Neural cell (in vitro differentiated cells): Measurements from ENCODE around the gene ESPNL.

Experiments used
- EP300 ChIP-seq: fragments of 450-650 bp; conservative IDR thresholded peaks from 2 replicates; pipeline ENCODE4 v1.6.1; 2014; ENCODE audit warnings: antibody characterized with exemption, mild to moderate bottlenecking, moderate library complexity; ENCODE audit not compliant: poor library complexity, severe bottlenecking
- EZH2 ChIP-seq: fragments of 200-600, 300-800 bp; shearing (Covaris generic), sonication (generic); IDR thresholded peaks from 2 replicates; pipeline ENCODE4 v1.6.1; 2014; ENCODE audit warnings: antibody characterized with exemption, low read length, borderline replicate concordance, mild to moderate bottlenecking; ENCODE audit not compliant: insufficient read depth, poor library complexity, severe bottlenecking
- MXI1 ChIP-seq: fragments of 450-650 bp; conservative IDR thresholded peaks from 2 replicates; pipeline ENCODE4 v1.6.1; 2014; ENCODE audit warnings: antibody characterized with exemption, mild to moderate bottlenecking; ENCODE audit not compliant: poor library complexity, severe bottlenecking
- POLR2AphosphoS5 ChIP-seq: IDR thresholded peaks from 2 replicates; pipeline ENCODE4 v1.6.1; 2012
- TF ChIP-seq, protein P1 (sequence below): fragments of 450-650 bp; IDR thresholded peaks from 2 replicates; pipeline ENCODE4 v1.5.1; 2014; ENCODE audit warnings: antibody characterized with exemption, mild to moderate bottlenecking, moderate library complexity; ENCODE audit not compliant: poor library complexity, severe bottlenecking
- TF ChIP-seq, protein P2 (sequence below): IDR thresholded peaks from 2 replicates; pipeline ENCODE4 v1.6.1; 2012; ENCODE audit warnings: borderline replicate concordance

DNA sequence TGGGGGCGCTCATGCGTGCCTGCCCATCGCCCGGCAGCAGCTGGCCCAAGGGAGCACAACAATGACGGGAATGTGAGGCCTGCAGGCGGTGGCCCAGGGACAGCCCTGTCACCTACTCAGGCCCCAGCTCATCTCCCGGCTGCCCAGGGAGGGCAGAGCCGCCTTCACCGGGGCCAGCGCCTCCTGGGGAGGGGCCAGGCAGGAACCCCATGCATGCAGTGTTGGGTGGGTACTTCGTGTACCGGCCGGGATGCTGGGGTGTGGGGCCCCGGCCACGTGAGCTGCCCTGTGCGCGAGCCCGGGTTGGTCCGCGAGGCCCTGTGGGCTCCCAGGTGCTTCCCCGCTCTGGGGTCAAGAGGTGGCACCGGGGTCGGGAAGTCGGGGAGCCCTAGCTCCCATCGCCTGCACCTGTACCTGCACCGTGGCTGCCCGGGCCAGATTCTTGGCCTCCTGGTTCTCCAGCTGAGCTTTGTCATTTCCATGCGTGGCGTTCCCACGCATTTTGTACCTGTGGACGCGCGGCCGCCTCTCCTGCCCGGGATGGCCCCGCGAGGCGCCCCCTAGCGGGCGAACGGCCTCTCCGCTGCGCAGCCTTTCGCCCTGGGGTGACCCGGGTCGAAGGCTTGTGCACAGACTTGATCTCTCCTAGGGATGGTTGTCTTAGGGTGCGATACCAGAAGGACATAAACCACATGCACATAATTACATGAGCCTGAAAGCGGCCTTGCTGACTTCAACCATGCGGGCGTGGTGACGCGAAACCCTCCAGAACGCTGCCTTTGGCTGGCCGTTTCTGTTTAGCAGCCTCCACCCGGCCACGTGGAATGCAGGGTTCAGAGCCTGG, 39.3 kb downstream of the ESPNL start:
- TF ChIP-seq POLR2AphosphoS5 (no peak), EZH2 (no peak), MXI1 (no peak), EP300 (no peak)
- TF ChIP-seq, protein P1, sequence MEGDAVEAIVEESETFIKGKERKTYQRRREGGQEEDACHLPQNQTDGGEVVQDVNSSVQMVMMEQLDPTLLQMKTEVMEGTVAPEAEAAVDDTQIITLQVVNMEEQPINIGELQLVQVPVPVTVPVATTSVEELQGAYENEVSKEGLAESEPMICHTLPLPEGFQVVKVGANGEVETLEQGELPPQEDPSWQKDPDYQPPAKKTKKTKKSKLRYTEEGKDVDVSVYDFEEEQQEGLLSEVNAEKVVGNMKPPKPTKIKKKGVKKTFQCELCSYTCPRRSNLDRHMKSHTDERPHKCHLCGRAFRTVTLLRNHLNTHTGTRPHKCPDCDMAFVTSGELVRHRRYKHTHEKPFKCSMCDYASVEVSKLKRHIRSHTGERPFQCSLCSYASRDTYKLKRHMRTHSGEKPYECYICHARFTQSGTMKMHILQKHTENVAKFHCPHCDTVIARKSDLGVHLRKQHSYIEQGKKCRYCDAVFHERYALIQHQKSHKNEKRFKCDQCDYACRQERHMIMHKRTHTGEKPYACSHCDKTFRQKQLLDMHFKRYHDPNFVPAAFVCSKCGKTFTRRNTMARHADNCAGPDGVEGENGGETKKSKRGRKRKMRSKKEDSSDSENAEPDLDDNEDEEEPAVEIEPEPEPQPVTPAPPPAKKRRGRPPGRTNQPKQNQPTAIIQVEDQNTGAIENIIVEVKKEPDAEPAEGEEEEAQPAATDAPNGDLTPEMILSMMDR: no peak
- TF ChIP-seq, protein P2, sequence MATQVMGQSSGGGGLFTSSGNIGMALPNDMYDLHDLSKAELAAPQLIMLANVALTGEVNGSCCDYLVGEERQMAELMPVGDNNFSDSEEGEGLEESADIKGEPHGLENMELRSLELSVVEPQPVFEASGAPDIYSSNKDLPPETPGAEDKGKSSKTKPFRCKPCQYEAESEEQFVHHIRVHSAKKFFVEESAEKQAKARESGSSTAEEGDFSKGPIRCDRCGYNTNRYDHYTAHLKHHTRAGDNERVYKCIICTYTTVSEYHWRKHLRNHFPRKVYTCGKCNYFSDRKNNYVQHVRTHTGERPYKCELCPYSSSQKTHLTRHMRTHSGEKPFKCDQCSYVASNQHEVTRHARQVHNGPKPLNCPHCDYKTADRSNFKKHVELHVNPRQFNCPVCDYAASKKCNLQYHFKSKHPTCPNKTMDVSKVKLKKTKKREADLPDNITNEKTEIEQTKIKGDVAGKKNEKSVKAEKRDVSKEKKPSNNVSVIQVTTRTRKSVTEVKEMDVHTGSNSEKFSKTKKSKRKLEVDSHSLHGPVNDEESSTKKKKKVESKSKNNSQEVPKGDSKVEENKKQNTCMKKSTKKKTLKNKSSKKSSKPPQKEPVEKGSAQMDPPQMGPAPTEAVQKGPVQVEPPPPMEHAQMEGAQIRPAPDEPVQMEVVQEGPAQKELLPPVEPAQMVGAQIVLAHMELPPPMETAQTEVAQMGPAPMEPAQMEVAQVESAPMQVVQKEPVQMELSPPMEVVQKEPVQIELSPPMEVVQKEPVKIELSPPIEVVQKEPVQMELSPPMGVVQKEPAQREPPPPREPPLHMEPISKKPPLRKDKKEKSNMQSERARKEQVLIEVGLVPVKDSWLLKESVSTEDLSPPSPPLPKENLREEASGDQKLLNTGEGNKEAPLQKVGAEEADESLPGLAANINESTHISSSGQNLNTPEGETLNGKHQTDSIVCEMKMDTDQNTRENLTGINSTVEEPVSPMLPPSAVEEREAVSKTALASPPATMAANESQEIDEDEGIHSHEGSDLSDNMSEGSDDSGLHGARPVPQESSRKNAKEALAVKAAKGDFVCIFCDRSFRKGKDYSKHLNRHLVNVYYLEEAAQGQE: no peak
